Heart left ventricle (tissue), 13 donors: ENCODE results near the gene BCL7C.
A peak's percentile ranks its signal among the peaks of the same experiment; 100 is the strongest.

ENCODE experiments used
- CTCF ChIP-seq, 12 donors: fragments of 200-600 bp; sonication (generic) in 4 of 12; IDR thresholded peaks; one replicate each; pipeline versions ENCODE4 v1.5.0 to v1.8.0; 2018 to 2022; ENCODE audit warnings: antibody characterized with exemption in 12 of 12, mild to moderate bottlenecking in 5 of 12
- POLR2A ChIP-seq, 2 donors: fragments of 450-650 bp; IDR thresholded peaks; one replicate each; pipeline ENCODE4 v1.6.1; 2017; ENCODE audit warnings: antibody characterized with exemption in 2 of 2, mild to moderate bottlenecking in 2 of 2, moderate library complexity in 2 of 2
- donor health status: ischemic (EF 13 %, LVEDD 7.1; RV severe dilation, severe dysfunction).
- donor health status: DM: no; HTN: yes; CAD: no.
- donor health status: DM: no; HTN: no; CAD: no.
- donor health status: ischemic (EF 25% LVEDD 6.9; RV normal size, moderate dysfunction).
- donor health status: ischemic (EF 25% LVEDD 5.7; RV mildly dilated, moderate dysfunction).
- donor health status: ischemic (EF 35%, LVEDD 5.7; RV mildly dilated, moderate dysfunction).
- donor health status: nonischemic (EF 11% LVEDD 7.7; RV severe dilation, severe dysfunction).
- donor health status: DM: yes; HTN: yes; CAD: no.
- donor health status: PGD.
- donor health status: ischemic (EF 29% LVEDD 5.4; RV normal size, mild dysfunction).
- donor health status: nonischemic (EF 23%, LVEDD 6.1; RV moderate dilation, normal function).

DNA sequence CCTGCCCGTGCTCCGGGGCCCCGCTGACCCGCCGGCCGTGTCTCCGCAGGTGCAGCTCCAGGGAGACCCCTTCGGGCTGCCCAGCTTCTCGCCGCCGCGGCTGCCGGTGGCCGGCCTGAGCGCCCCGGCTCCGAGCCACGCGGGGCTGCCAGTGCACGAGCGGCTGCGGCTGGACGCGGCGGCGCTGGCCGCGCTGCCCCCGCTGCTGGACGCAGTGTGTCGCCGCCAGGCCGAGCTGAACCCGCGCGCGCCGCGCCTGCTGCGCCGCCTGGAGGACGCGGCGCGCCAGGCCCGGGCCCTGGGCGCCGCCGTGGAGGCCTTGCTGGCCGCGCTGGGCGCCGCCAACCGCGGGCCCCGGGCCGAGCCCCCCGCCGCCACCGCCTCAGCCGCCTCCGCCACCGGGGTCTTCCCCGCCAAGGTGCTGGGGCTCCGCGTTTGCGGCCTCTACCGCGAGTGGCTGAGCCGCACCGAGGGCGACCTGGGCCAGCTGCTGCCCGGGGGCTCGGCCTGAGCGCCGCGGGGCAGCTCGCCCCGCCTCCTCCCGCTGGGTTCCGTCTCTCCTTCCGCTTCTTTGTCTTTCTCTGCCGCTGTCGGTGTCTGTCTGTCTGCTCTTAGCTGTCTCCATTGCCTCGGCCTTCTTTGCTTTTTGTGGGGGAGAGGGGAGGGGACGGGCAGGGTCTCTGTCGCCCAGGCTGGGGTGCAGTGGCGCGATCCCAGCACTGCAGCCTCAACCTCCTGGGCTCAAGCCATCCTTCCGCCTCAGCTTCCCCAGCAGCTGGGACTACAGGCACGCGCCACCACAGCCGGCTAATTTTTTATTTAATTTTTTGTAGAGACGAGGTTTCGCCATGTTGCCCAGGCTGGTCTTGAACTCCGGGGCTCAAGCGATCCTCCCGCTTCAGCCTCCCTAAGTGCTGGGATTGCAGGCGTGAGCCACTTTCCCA is 8.4 kb upstream of the BCL7C start:
- TF ChIP-seq CTCF (IDR thresholded peaks at IDR 0.05) (peak in 10 of 12 donors; percentile 6 to 58 (median 24)), POLR2A (IDR thresholded peaks at IDR 0.05) (no peak)
